H9 (cell line): ENCODE data around the gene ZNF202. TPM values are rescaled to one million over a fixed set of nuclear protein-coding genes. Genes with fewer than 3 reads are reported as not detected.
"Not testable (repeated sequence)": the region's sequence is repeated elsewhere in the genome, so short reads cannot be mapped to it uniquely, and the experiment has no call there.

ENCODE experiments used
- DNase-seq: peaks from one replicate; pipeline ENCODE4 v3.0.0-alpha.2; 2017
- H2AFZ ChIP-seq: one replicate; pipeline ENCODE4 v1.6.1; 2013; ENCODE audit warnings: mild to moderate bottlenecking, low read length, control low read depth, moderate library complexity
- H2AK5ac ChIP-seq: 2 replicates; pipeline ENCODE4 v1.6.1; 2013; ENCODE audit warnings: low read length, control low read depth, mixed read lengths; ENCODE audit not compliant: insufficient read length
- H2BK120ac ChIP-seq: one replicate; pipeline ENCODE4 v1.6.1; 2013; ENCODE audit warnings: low read depth, mild to moderate bottlenecking, low read length, control low read depth, inconsistent platforms; ENCODE audit not compliant: poor library complexity, severe bottlenecking
- H2BK12ac ChIP-seq: 2 replicates; pipeline ENCODE4 v1.6.1; 2013; ENCODE audit warnings: low read length, control low read depth, mixed read lengths, low read depth; ENCODE audit not compliant: insufficient read length
- H2BK15ac ChIP-seq: 2 replicates; pipeline ENCODE4 v1.6.1; 2013; ENCODE audit warnings: low read depth, low read length, control low read depth
- H2BK20ac ChIP-seq: one replicate; pipeline ENCODE4 v1.6.1; 2013; ENCODE audit warnings: low read depth, mild to moderate bottlenecking, low read length, control low read depth, inconsistent platforms; ENCODE audit not compliant: poor library complexity, severe bottlenecking
- H2BK5ac ChIP-seq: 2 replicates; pipeline ENCODE4 v1.6.1; 2013; ENCODE audit warnings: low read length, control low read depth, mixed read lengths; ENCODE audit not compliant: insufficient read length
- H3K14ac ChIP-seq: 2 replicates; pipeline ENCODE4 v1.6.1; 2013; ENCODE audit warnings: low read length, control low read depth; ENCODE audit not compliant: insufficient read depth
- H3K18ac ChIP-seq: 2 replicates; pipeline ENCODE4 v1.6.1; 2013; ENCODE audit warnings: low read depth, mild to moderate bottlenecking, mixed read lengths, low read length, control low read depth; ENCODE audit not compliant: insufficient read length
- H3K23ac ChIP-seq: 2 replicates; pipeline ENCODE4 v1.6.1; 2013; ENCODE audit warnings: low read length, control low read depth, mixed read lengths, low read depth; ENCODE audit not compliant: insufficient read length
- H3K23me2 ChIP-seq: 2 replicates; pipeline ENCODE4 v1.6.1; 2013; ENCODE audit warnings: low read depth, mild to moderate bottlenecking, mixed read lengths, low read length, control low read depth; ENCODE audit not compliant: insufficient read length, poor library complexity, severe bottlenecking
- H3K27ac ChIP-seq: 2 replicates; pipeline ENCODE4 v1.5.1; 2013; ENCODE audit warnings: low read length, control low read depth, mixed read lengths, low read depth; ENCODE audit not compliant: insufficient read length
- H3K27me3 ChIP-seq: 2 replicates; pipeline ENCODE4 v1.6.1; 2013; ENCODE audit warnings: low read length, control low read depth, inconsistent platforms; ENCODE audit not compliant: insufficient read depth
- H3K4ac ChIP-seq: 2 replicates; pipeline ENCODE4 v1.6.1; 2013; ENCODE audit warnings: low read depth, mild to moderate bottlenecking, control low read depth, inconsistent platforms, low read length, moderate library complexity
- H3K4me1 ChIP-seq: 2 replicates; pipeline ENCODE4 v1.6.1; 2013; ENCODE audit warnings: low read length, control low read depth, inconsistent platforms; ENCODE audit not compliant: insufficient read depth
- H3K4me2 ChIP-seq: 2 replicates; pipeline ENCODE4 v1.6.1; 2013; ENCODE audit warnings: low read length, control low read depth, mixed read lengths; ENCODE audit not compliant: insufficient read length, insufficient read depth
- H3K56ac ChIP-seq: 2 replicates; pipeline ENCODE4 v1.6.1; 2013; ENCODE audit warnings: low read depth, mild to moderate bottlenecking, mixed read lengths, low read length, control low read depth; ENCODE audit not compliant: insufficient read length
- H3K79me1 ChIP-seq: 2 replicates; pipeline ENCODE4 v1.6.1; 2013; ENCODE audit warnings: low read depth, mild to moderate bottlenecking, moderate library complexity, low read length, control low read depth, inconsistent platforms; ENCODE audit not compliant: insufficient read depth, poor library complexity, severe bottlenecking
- H3K79me2 ChIP-seq: 2 replicates; pipeline ENCODE4 v1.6.1; 2013; ENCODE audit warnings: low read length, control low read depth, inconsistent platforms; ENCODE audit not compliant: insufficient read depth
- H3K9ac ChIP-seq: 2 replicates; pipeline ENCODE4 v1.6.1; 2013; ENCODE audit warnings: low read length, control low read depth, mixed read lengths; ENCODE audit not compliant: insufficient read length; ENCODE audit errors: extremely low read depth
- H3K9me3 ChIP-seq: one replicate; pipeline ENCODE4 v1.6.1; 2013; ENCODE audit warnings: low read depth, low read length, inconsistent platforms; ENCODE audit not compliant: control insufficient read depth
- H3T11ph ChIP-seq: one replicate; pipeline ENCODE4 v1.6.1; 2013; ENCODE audit warnings: mild to moderate bottlenecking, low read length, control low read depth, inconsistent platforms
- H4K20me1 ChIP-seq: one replicate; pipeline ENCODE4 v1.6.1; 2013; ENCODE audit not compliant: control insufficient read depth, insufficient read length, insufficient read depth
- H4K5ac ChIP-seq: 2 replicates; pipeline ENCODE4 v1.6.1; 2013; ENCODE audit warnings: low read depth, mild to moderate bottlenecking, mixed read lengths, low read length, control low read depth; ENCODE audit not compliant: insufficient read length
- H4K8ac ChIP-seq: replicated peaks from 2 replicates; pipeline ENCODE4 v1.6.1; 2013; ENCODE audit warnings: low read length, control low read depth, mixed read lengths, low read depth; ENCODE audit not compliant: insufficient read length
- H4K91ac ChIP-seq: 2 replicates; pipeline ENCODE4 v1.6.1; 2013; ENCODE audit warnings: low read depth, mild to moderate bottlenecking, moderate library complexity, mixed read lengths, low read length, control low read depth; ENCODE audit not compliant: insufficient read length
- H3K27ac Mint-ChIP-seq, 3 experiments: 2 replicates in 2 of 3; 3 replicates in 1 of 3; pipeline ENCODE4 v1.8.0; 2020 to 2021; ENCODE audit warnings: mixed read lengths in 3 of 3, mild to moderate bottlenecking in 1 of 3, moderate library complexity in 1 of 3
- H3K27me3 Mint-ChIP-seq: 2 replicates; pipeline ENCODE4 v1.8.0; 2021; ENCODE audit warnings: low read depth, mild to moderate bottlenecking, moderate library complexity, mixed read lengths
- H3K36me3 Mint-ChIP-seq, 3 experiments: 2 replicates in 2 of 3; 3 replicates in 1 of 3; pipeline ENCODE4 v1.8.0; 2020 to 2021; ENCODE audit warnings: low read depth in 3 of 3, mixed read lengths in 3 of 3; ENCODE audit not compliant: insufficient read depth in 1 of 3
- H3K4me1 Mint-ChIP-seq, 2 experiments: 2 replicates each; pipeline ENCODE4 v1.8.0; 2020; ENCODE audit warnings: mixed read lengths in 2 of 2
- H3K4me3 Mint-ChIP-seq, 2 experiments: 2 replicates in 1 of 2; 3 replicates in 1 of 2; pipeline ENCODE4 v1.8.0; 2020 to 2021; ENCODE audit warnings: mild to moderate bottlenecking in 2 of 2, mixed read lengths in 2 of 2, moderate library complexity in 1 of 2
- H3K9me3 Mint-ChIP-seq, 2 experiments: 2 replicates in 1 of 2; 3 replicates in 1 of 2; pipeline ENCODE4 v1.8.0; 2020; ENCODE audit warnings: mild to moderate bottlenecking in 2 of 2, mixed read lengths in 2 of 2, moderate library complexity in 1 of 2
- WGBS: extraction: QIAGEN DNeasy Blood & Tissue Kit; methylation state at CpG from one replicate; pipeline ENCODE4 v1.1.7; 2013; ENCODE audit warnings: missing lambda C conversion rate, low lambda C conversion rate, mixed read lengths; ENCODE audit not compliant: insufficient read length; ENCODE audit errors: extremely low coverage; 5-methylcytosine and 5-hydroxymethylcytosine counted together
- total RNA-seq: library from RNA; stranded (reverse); gene quantifications from 2 replicates; pipeline ENCODE4 v1.2.1, GENCODE V29; 2021
- TF ChIP-seq, protein P1 (sequence below): fragments of 200-600 bp; sonication (generic); conservative IDR thresholded peaks from 3 replicates; pipeline ENCODE4 v1.8.0; 2021; ENCODE audit warnings: antibody characterized with exemption, mild to moderate bottlenecking

Gene ZNF202
- total RNA-seq, 1 experiment from 2014 or later = 49.2 TPM

DNA sequence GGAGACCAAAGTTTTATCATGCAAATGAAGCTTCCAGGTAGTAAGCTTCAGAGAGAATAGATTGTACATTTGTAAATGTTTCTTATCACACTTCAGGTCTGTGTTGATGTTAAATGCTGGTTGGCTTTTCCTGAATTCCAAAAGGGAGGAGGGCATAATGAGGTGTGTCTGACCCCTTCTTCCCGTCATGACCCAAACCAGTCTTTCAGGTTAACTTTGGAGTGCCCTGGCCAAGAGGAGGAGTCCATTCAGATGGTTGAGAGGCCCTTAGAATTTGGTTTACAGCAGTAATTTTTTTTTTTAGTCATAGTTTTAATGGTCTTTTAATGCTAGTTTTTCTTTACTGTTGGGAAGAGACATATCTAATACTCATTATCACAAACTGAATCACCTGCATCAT is 10.3 kb upstream of the ZNF202 start:
- H3K4me3 Mint-ChIP-seq = no peak overlapping the region
- Histone ChIP-seq H3K79me1 (no peaks in the 10 kb centered on the region), H3K27ac (no peak overlapping the region), H2AK5ac (no peak overlapping the region), H3K4me2 (no peak overlapping the region), H3K27me3 (no peaks in the 10 kb centered on the region), H2BK5ac (no peak overlapping the region), H2BK15ac (no peak overlapping the region), H3K23me2 (no peaks in the 10 kb centered on the region), H3T11ph (no peak overlapping the region), H4K91ac (no peak overlapping the region), H2AFZ (no peak overlapping the region), H3K9me3 (no peaks in the 10 kb centered on the region), H2BK12ac (no peak overlapping the region), H4K20me1 (no peaks in the 10 kb centered on the region), H3K79me2 (no peaks in the 10 kb centered on the region), H4K8ac (no peak overlapping the region), H3K4me1 (no peaks in the 10 kb centered on the region; the same call in 1 of the 2 replicates), H2BK120ac (no peak overlapping the region), H3K4ac (no peak overlapping the region), H4K5ac (no peak overlapping the region), H3K56ac (no peak overlapping the region), H3K23ac (no peak overlapping the region), H3K18ac (no peak overlapping the region), H3K14ac (no peak overlapping the region), H2BK20ac (no peak overlapping the region), H3K9ac (no peak overlapping the region)
- WGBS = no CpG with 5 or more reads among the region's 1 CpG
- H3K27ac Mint-ChIP-seq = peak overlapping the region in 1 of 3 experiments; percentile 36; a peak in 1 of 7 replicates
- TF ChIP-seq, protein P1, sequence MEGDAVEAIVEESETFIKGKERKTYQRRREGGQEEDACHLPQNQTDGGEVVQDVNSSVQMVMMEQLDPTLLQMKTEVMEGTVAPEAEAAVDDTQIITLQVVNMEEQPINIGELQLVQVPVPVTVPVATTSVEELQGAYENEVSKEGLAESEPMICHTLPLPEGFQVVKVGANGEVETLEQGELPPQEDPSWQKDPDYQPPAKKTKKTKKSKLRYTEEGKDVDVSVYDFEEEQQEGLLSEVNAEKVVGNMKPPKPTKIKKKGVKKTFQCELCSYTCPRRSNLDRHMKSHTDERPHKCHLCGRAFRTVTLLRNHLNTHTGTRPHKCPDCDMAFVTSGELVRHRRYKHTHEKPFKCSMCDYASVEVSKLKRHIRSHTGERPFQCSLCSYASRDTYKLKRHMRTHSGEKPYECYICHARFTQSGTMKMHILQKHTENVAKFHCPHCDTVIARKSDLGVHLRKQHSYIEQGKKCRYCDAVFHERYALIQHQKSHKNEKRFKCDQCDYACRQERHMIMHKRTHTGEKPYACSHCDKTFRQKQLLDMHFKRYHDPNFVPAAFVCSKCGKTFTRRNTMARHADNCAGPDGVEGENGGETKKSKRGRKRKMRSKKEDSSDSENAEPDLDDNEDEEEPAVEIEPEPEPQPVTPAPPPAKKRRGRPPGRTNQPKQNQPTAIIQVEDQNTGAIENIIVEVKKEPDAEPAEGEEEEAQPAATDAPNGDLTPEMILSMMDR = no peak
- H3K4me1 Mint-ChIP-seq = peaks cover 20 to 25% of the 10 kb centered on the region in 2 experiments
- peaks cover 24 to 40% of the 10 kb centered on the region in 2 experiments for H3K9me3 Mint-ChIP-seq
- no peak for DNase-seq
- H3K27me3 Mint-ChIP-seq = peaks cover 2% of the 10 kb centered on the region; the same call in 1 of the 2 replicates
- peaks cover 26 to 44% (median 34%) of the 10 kb centered on the region in 3 experiments for H3K36me3 Mint-ChIP-seq

GRCh38 chr11:123748349-123748748 is 6.9 kb upstream of the ZNF202 start:
- not testable (repeated sequence) for H3K27ac ChIP-seq, H3K79me2 ChIP-seq, H3K18ac ChIP-seq, H3K79me1 ChIP-seq, H3K27ac Mint-ChIP-seq, H2BK15ac ChIP-seq, H3K23me2 ChIP-seq, H3K56ac ChIP-seq, H4K5ac ChIP-seq, H2AK5ac ChIP-seq, H3T11ph ChIP-seq, H2BK5ac ChIP-seq, H3K4me2 ChIP-seq, H4K20me1 ChIP-seq, H3K27me3 Mint-ChIP-seq, H3K23ac ChIP-seq, H3K9ac ChIP-seq, H4K91ac ChIP-seq, DNase-seq, H3K4me3 Mint-ChIP-seq, H2BK20ac ChIP-seq, H3K14ac ChIP-seq, H3K4ac ChIP-seq, H3K27me3 ChIP-seq, H3K9me3 ChIP-seq, H3K4me1 ChIP-seq, H2BK120ac ChIP-seq, H2BK12ac ChIP-seq, H4K8ac ChIP-seq, H2AFZ ChIP-seq
- H3K9me3 Mint-ChIP-seq = peaks cover 24 to 40% of the 10 kb centered on the region in 2 experiments; a peak in 4 of 5 replicates
- WGBS = no CpG with 5 or more reads among the region's 2 CpGs
- H3K4me1 Mint-ChIP-seq = peaks cover 47 to 48% of the 10 kb centered on the region in 2 experiments
- peaks cover 26 to 44% (median 34%) of the 10 kb centered on the region in 3 experiments for H3K36me3 Mint-ChIP-seq
